Transverse colon (tissue), 4 donors: ENCODE results near the gene PAPOLG.

Experiments
- CTCF ChIP-seq, 5 experiments: fragments of 200-600 bp in 3 of 5; fragments of 450-650 bp in 2 of 5; sonication (generic) in 3 of 5; IDR thresholded peaks; 1 replicate in 2 of 5; 2 replicates in 3 of 5; pipeline ENCODE4 v1.5.1; 2016 to 2017; ENCODE audit warnings: antibody characterized with exemption in 5 of 5, inconsistent platforms in 3 of 5, mild to moderate bottlenecking in 2 of 5, moderate library complexity in 1 of 5
- POLR2A ChIP-seq: fragments of 450-650 bp; IDR thresholded peaks from one replicate; pipeline ENCODE4 v1.6.1; 2016; ENCODE audit warnings: antibody characterized with exemption, mild to moderate bottlenecking, moderate library complexity
- POLR2AphosphoS5 ChIP-seq, 3 donors: sonication (generic); formaldehyde crosslinking; IDR thresholded peaks; one replicate each; pipeline ENCODE4 v1.6.1; 2016; ENCODE audit warnings: antibody characterized with exemption in 3 of 3

- TF ChIP-seq CTCF (IDR thresholded peaks at IDR 0.05) (no peak), POLR2A (no peak), POLR2AphosphoS5 (IDR thresholded peaks at IDR 0.05) (no peak)
Measured at GRCh38 chr2:60739156-60739555, 16.9 kb upstream of the PAPOLG start.
